Spleen (tissue), 11 donors: ENCODE results near the gene POU3F4. TPM values are rescaled to one million over a fixed set of nuclear protein-coding genes. Genes with fewer than 3 reads are reported as not detected.
A peak's percentile ranks its signal among the peaks of the same experiment; 100 is the strongest.

ENCODE experiments used
- DNase-seq: peaks from one replicate; pipeline ENCODE4 v3.0.0-alpha.2; 2020
- H3K27ac ChIP-seq, 8 donors: fragments of 200-600 bp; sonication (generic) in 7 of 8; 1 replicate in 4 of 8; 2 replicates in 4 of 8; pipeline versions ENCODE4 v1.5.0 to v1.8.0; 2016 to 2021; ENCODE audit warnings: inconsistent platforms in 4 of 8, mild to moderate bottlenecking in 4 of 8, moderate library complexity in 1 of 8
- H3K27me3 ChIP-seq, 7 donors: fragments of 200-600 bp; sonication (generic) in 6 of 7; replicated peaks in 1 of 7; 1 replicate in 4 of 7; 2 replicates in 3 of 7; pipeline versions ENCODE4 v1.5.0 to v1.8.0; 2016 to 2021; ENCODE audit warnings: inconsistent platforms in 3 of 7, mild to moderate bottlenecking in 1 of 7
- H3K36me3 ChIP-seq, 6 donors: fragments of 200-600 bp; sonication (generic) in 5 of 6; 1 replicate in 4 of 6; 2 replicates in 2 of 6; pipeline versions ENCODE4 v1.5.0 to v1.8.0; 2016 to 2021; ENCODE audit warnings: inconsistent platforms in 2 of 6
- H3K4me1 ChIP-seq, 6 donors: fragments of 200-600 bp; sonication (generic) in 5 of 6; 1 replicate in 3 of 6; 2 replicates in 3 of 6; pipeline versions ENCODE4 v1.5.0 to v1.8.0; 2016 to 2021; ENCODE audit warnings: inconsistent platforms in 3 of 6
- H3K4me3 ChIP-seq, 8 donors: fragments of 200-600 bp; sonication (generic) in 7 of 8; 1 replicate in 4 of 8; 2 replicates in 4 of 8; pipeline versions ENCODE4 v1.5.0 to v1.8.0; 2016 to 2021; ENCODE audit warnings: inconsistent platforms in 4 of 8, mild to moderate bottlenecking in 4 of 8, moderate library complexity in 2 of 8
- H3K9me3 ChIP-seq, 8 donors: fragments of 200-600 bp; sonication (generic) in 7 of 8; 1 replicate in 4 of 8; 2 replicates in 4 of 8; pipeline versions ENCODE4 v1.5.0 to v1.8.0; 2016 to 2021; ENCODE audit warnings: inconsistent platforms in 4 of 8
- CTCF ChIP-seq, 11 experiments: fragments of 200-600 bp in 7 of 11; fragments of 450-650 bp in 4 of 11; sonication (generic) in 4 of 11; IDR thresholded peaks in 8 of 11; conservative IDR thresholded peaks in 3 of 11; 1 replicate in 7 of 11; 2 replicates in 4 of 11; pipeline versions ENCODE4 v1.4.0 to v1.8.0; 2016 to 2021; ENCODE audit warnings: antibody characterized with exemption in 11 of 11, inconsistent platforms in 4 of 11, mild to moderate bottlenecking in 1 of 11
- POLR2A ChIP-seq, 3 donors: fragments of 450-650 bp; IDR thresholded peaks; one replicate each; pipeline ENCODE4 v1.5.1; 2017; ENCODE audit warnings: antibody characterized with exemption in 3 of 3, mild to moderate bottlenecking in 1 of 3
- POLR2AphosphoS5 ChIP-seq, 3 donors: sonication (generic); formaldehyde crosslinking; IDR thresholded peaks; one replicate each; pipeline ENCODE4 v1.5.1; 2017; ENCODE audit warnings: antibody characterized with exemption in 3 of 3
- WGBS, 5 donors: extraction: QIAGEN DNeasy Blood & Tissue Kit in 3 of 5; methylation state at CpG; one replicate each; pipeline versions ENCODE4 v1.1.5 to v1.1.7; 2013 to 2018; 5-methylcytosine and 5-hydroxymethylcytosine counted together
- intact Hi-C: fragments of 100-400 bp; cut with DNase I; formaldehyde crosslinking; loops from one replicate; pipeline ENCODE4 v1.15.0; 2023; ENCODE audit warnings: low total_unique reads
- polyA plus RNA-seq, 3 donors: library from polyadenylated mRNA; stranded (reverse); fragments of 200-250 nt; gene quantifications; one replicate each; pipeline ENCODE4 v1.2.1, GENCODE V29; 2013
- total RNA-seq, 7 donors: library from RNA; depleted of rRNA in 3 of 7; stranded (reverse); fragments of >200 nt in 3 of 7; fragmentation: NEBNext Ultra II Directional in 4 of 7; extraction: Animal tissue kit (Norgen Biotek cat#: 25700) in 4 of 7; gene quantifications; one replicate each; pipeline versions ENCODE4 v1.1.0 to v1.2.1, GENCODE V29; 2016 to 2021
- donor health status: healthy with polysubstance abuse.
- donor health status: DM: no; HTN: no; CAD: no; lungs with moderate emphysema.
- donor health status: DM: no; HTN: no; CAD: no.
- donor health status: Bipolar disorder and iron deficiency.
- donor health status: healthy.
- donor health status: DM: no; HTN: no; CAD: no.
- donor health status: DM: yes; HTN: yes; CAD: no.

The POU3F4 gene
- total and polyA plus RNA-seq, 10 donors, result not detected

- TF ChIP-seq POLR2AphosphoS5 (IDR thresholded peaks at IDR 0.05) (no peak), CTCF (IDR thresholded peaks at IDR 0.05 in 8 of 11, conservative IDR thresholded peaks at IDR 0.05 in 3 of 11) (no peak), POLR2A (IDR thresholded peaks at IDR 0.05) (no peak)
- H3K4me3 ChIP-seq, result no peak overlapping the region
- H3K9me3 ChIP-seq, result no peaks in the 10 kb centered on the region
- 7 to 29% (median 17%) methylated on average over 11 of the region's 11 CpGs; no CpG with 5 or more reads in 1 of the 5 donors for WGBS, 5 donors
- no peaks in the 10 kb centered on the region for H3K4me1 ChIP-seq
- intact Hi-C loops, result no loop called here
- H3K27me3 ChIP-seq, result peaks cover 0 to 69% (median 22%) of the 10 kb centered on the region in 7 donors
- no peak overlapping the region for H3K27ac ChIP-seq
- no peaks in the 10 kb centered on the region for H3K36me3 ChIP-seq
- no peak for DNase-seq
Observed at GRCh38 chrX:83501530-83501929, 6.6 kb upstream of the POU3F4 start.

- intact Hi-C loops, result no loop called here
- Histone ChIP-seq H3K4me3 (no peak overlapping the region), H3K4me1 (no peaks in the 10 kb centered on the region), H3K9me3 (no peaks in the 10 kb centered on the region), H3K27ac (no peak overlapping the region), H3K27me3 (peaks cover 0 to 95% (median 44%) of the 10 kb centered on the region in 7 donors), H3K36me3 (no peaks in the 10 kb centered on the region)
- TF ChIP-seq POLR2AphosphoS5 (IDR thresholded peaks at IDR 0.05), result no peak
- TF ChIP-seq CTCF (IDR thresholded peaks at IDR 0.05 in 8 of 11, conservative IDR thresholded peaks at IDR 0.05 in 3 of 11), result no peak
- TF ChIP-seq POLR2A (IDR thresholded peaks at IDR 0.05), result no peak
- no peak for DNase-seq
- 4 to 22% (median 7%) methylated on average over 11 of the region's 11 CpGs for WGBS, 5 donors
Observed at GRCh38 chrX:83504721-83505479, 3.2 kb upstream of the POU3F4 start.

- intact Hi-C loops, result no loop called here
- no peak overlapping the region for H3K27ac ChIP-seq
- WGBS, 5 donors, result 9 to 42% (median 19%) methylated on average over 20 to 50 of the region's 50 CpGs
- peak overlapping the region in 1 of 8 donors; percentile 37 for H3K4me3 ChIP-seq
- DNase-seq, result no peak
- H3K9me3 ChIP-seq, result no peaks in the 10 kb centered on the region
- H3K27me3 ChIP-seq, result peaks cover 0 to 93% (median 56%) of the 10 kb centered on the region in 7 donors
- no peaks in the 10 kb centered on the region for H3K36me3 ChIP-seq
- TF ChIP-seq POLR2AphosphoS5 (IDR thresholded peaks at IDR 0.05), result no peak
- no peak for TF ChIP-seq POLR2A (IDR thresholded peaks at IDR 0.05)
- TF ChIP-seq CTCF (IDR thresholded peaks at IDR 0.05 in 8 of 11, conservative IDR thresholded peaks at IDR 0.05 in 3 of 11), result no peak
- no peaks in the 10 kb centered on the region for H3K4me1 ChIP-seq
Observed at GRCh38 chrX:83508526-83509253, 600 bp downstream of the POU3F4 start.

- intact Hi-C loops, result no loop called here
- 8 to 41% (median 11%) methylated on average over 16 of the region's 16 CpGs for WGBS, 5 donors
- no peak for DNase-seq
- Histone ChIP-seq H3K4me3 (peak overlapping the region in 1 of 8 donors; percentile 37), H3K27me3 (peaks cover 0 to 86% (median 56%) of the 10 kb centered on the region in 7 donors), H3K27ac (no peak overlapping the region), H3K4me1 (no peaks in the 10 kb centered on the region), H3K9me3 (no peaks in the 10 kb centered on the region), H3K36me3 (no peaks in the 10 kb centered on the region)
- no peak for TF ChIP-seq POLR2AphosphoS5 (IDR thresholded peaks at IDR 0.05)
- TF ChIP-seq CTCF (IDR thresholded peaks at IDR 0.05 in 8 of 11, conservative IDR thresholded peaks at IDR 0.05 in 3 of 11), result no peak
- TF ChIP-seq POLR2A (IDR thresholded peaks at IDR 0.05), result no peak
Observed at GRCh38 chrX:83509254-83509801, 1.2 kb downstream of the POU3F4 start.
